Astrocyte (in vitro differentiated cells and primary cell): Measurements from ENCODE around the gene DYNC1LI1. TPM values are rescaled to one million over a fixed set of nuclear protein-coding genes. Genes with fewer than 3 reads are reported as not detected.

ENCODE experiments used
- DNase-seq: peaks from one replicate; pipeline ENCODE4 v3.0.0-alpha.2; 2010; ENCODE audit warnings: low read depth
- FAIRE-seq: peaks from 2 replicates; lab custom pipeline; 2011; peaks lifted over from hg19 to GRCh38; lab: Jason Lieb, UNC
- H2AFZ ChIP-seq: 2 replicates; pipeline ENCODE4 v1.6.0; 2012; ENCODE audit warnings: low read depth, low read length, inconsistent platforms
- H3K27ac ChIP-seq: 2 replicates; pipeline ENCODE4 v1.5.1; 2011; ENCODE audit warnings: low read depth, low read length, inconsistent platforms
- H3K27me3 ChIP-seq: 2 replicates; pipeline ENCODE4 v1.6.0; 2011; ENCODE audit warnings: low read length, inconsistent platforms; ENCODE audit not compliant: insufficient read depth
- H3K36me3 ChIP-seq: 2 replicates; pipeline ENCODE4 v1.5.1; 2011; ENCODE audit warnings: low read length, inconsistent platforms; ENCODE audit not compliant: insufficient read depth
- H3K4me1 ChIP-seq: 2 replicates; pipeline ENCODE4 v1.5.1; 2011; ENCODE audit warnings: low read length, inconsistent platforms; ENCODE audit not compliant: insufficient read depth
- H3K4me2 ChIP-seq: 2 replicates; pipeline ENCODE4 v1.6.0; 2012; ENCODE audit warnings: low read length, inconsistent platforms
- H3K4me3 ChIP-seq: 2 replicates; pipeline ENCODE4 v1.5.1; 2011; ENCODE audit warnings: low read depth, mild to moderate bottlenecking, low read length, inconsistent platforms; ENCODE audit not compliant: insufficient read depth
- H3K79me2 ChIP-seq: 2 replicates; pipeline ENCODE4 v1.6.0; 2012; ENCODE audit warnings: mild to moderate bottlenecking, low read length, inconsistent platforms; ENCODE audit not compliant: insufficient read depth
- H3K9ac ChIP-seq: 2 replicates; pipeline ENCODE4 v1.6.0; 2012; ENCODE audit warnings: mild to moderate bottlenecking, low read length, inconsistent platforms
- H3K9me3 ChIP-seq: 2 replicates; pipeline ENCODE4 v1.5.1; 2012; ENCODE audit warnings: low read depth, mild to moderate bottlenecking, low read length, inconsistent platforms; ENCODE audit not compliant: insufficient read depth
- H4K20me1 ChIP-seq: 2 replicates; pipeline ENCODE4 v1.6.0; 2012; ENCODE audit warnings: low read length, inconsistent platforms; ENCODE audit not compliant: insufficient read depth
- H3K27ac Mint-ChIP-seq: one replicate; pipeline ENCODE4 v1.8.0; 2021; ENCODE audit warnings: mild to moderate bottlenecking, mixed read lengths; ENCODE audit not compliant: unreplicated experiment
- H3K27me3 Mint-ChIP-seq: one replicate; pipeline ENCODE4 v1.8.0; 2021; ENCODE audit warnings: low read depth, mixed read lengths; ENCODE audit not compliant: unreplicated experiment
- H3K36me3 Mint-ChIP-seq: one replicate; pipeline ENCODE4 v1.8.0; 2021; ENCODE audit warnings: low read depth, mixed read lengths; ENCODE audit not compliant: unreplicated experiment
- H3K4me1 Mint-ChIP-seq: one replicate; pipeline ENCODE4 v1.8.0; 2021; ENCODE audit warnings: low read depth, mixed read lengths; ENCODE audit not compliant: unreplicated experiment
- H3K4me3 Mint-ChIP-seq: one replicate; pipeline ENCODE4 v1.8.0; 2021; ENCODE audit warnings: mild to moderate bottlenecking, moderate library complexity, mixed read lengths; ENCODE audit not compliant: unreplicated experiment
- H3K9me3 Mint-ChIP-seq: one replicate; pipeline ENCODE4 v1.8.0; 2021; ENCODE audit warnings: mild to moderate bottlenecking, mixed read lengths; ENCODE audit not compliant: unreplicated experiment
- CTCF ChIP-seq: IDR thresholded peaks from 2 replicates; pipeline ENCODE4 v1.5.1; 2011; ENCODE audit warnings: low read depth, mild to moderate bottlenecking, inconsistent platforms, low read length, moderate library complexity; ENCODE audit not compliant: insufficient read depth
- EZH2 ChIP-seq: IDR thresholded peaks from 2 replicates; pipeline ENCODE4 v1.6.1; 2012; ENCODE audit warnings: mild to moderate bottlenecking, low read length, inconsistent platforms; ENCODE audit not compliant: insufficient read depth
- total RNA-seq: library from RNA; stranded (reverse); gene quantifications from 2 replicates; pipeline ENCODE4 v1.2.1, GENCODE V29; 2021

The DYNC1LI1 gene
- total RNA-seq, 1 donor from 2014 or later: 43.0 TPM

DNA sequence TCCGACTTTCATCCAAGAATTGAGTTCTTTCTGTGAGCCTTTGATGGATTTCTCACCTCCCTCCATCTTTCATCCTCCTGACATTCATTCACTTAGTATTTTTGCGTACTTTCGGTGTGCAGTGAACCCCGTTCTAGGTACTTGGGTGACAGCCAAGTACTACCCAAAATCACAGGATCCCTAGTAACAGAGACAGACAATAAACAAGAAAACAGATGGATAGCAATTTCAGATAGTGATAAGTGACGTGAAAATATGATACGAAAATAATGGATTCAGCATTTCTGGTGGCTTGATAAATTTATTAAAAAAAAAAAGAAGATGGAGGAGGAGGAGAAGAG lies 67.7 kb downstream of the DYNC1LI1 start:
- Mint-ChIP-seq H3K27me3 (no peaks in the 10 kb centered on the region), H3K27ac (peak overlapping the region; percentile 85), H3K36me3 (no peaks in the 10 kb centered on the region), H3K4me3 (peak overlapping the region; percentile 86), H3K4me1 (peaks cover 6% of the 10 kb centered on the region), H3K9me3 (no peaks in the 10 kb centered on the region)
- Histone ChIP-seq H2AFZ (peak overlapping the region; percentile 85), H3K4me1 (peaks cover 6% of the 10 kb centered on the region), H3K27me3 (no peaks in the 10 kb centered on the region), H3K27ac (no peak overlapping the region), H3K4me2 (peak overlapping the region; percentile 94), H3K9ac (peak overlapping the region; percentile 90), H3K79me2 (peaks cover 38% of the 10 kb centered on the region), H4K20me1 (peaks cover 31% of the 10 kb centered on the region), H3K9me3 (no peaks in the 10 kb centered on the region), H3K36me3 (no peaks in the 10 kb centered on the region), H3K4me3 (peak overlapping the region; percentile 98)
- no peak for TF ChIP-seq CTCF
- TF ChIP-seq EZH2: no peak
- DNase-seq (no peak), FAIRE-seq (no peak)

- TF ChIP-seq CTCF (no peak), EZH2 (no peak)
- H3K4me1 ChIP-seq: peaks cover 6% of the 10 kb centered on the region
- H3K4me3 ChIP-seq: peak within 1 kb of the TSS; percentile 98
- H3K4me2 ChIP-seq: peak within 1 kb of the TSS; percentile 94
- H4K20me1 ChIP-seq: peaks cover 34% of the 10 kb centered on the region
- peak within 1 kb of the TSS; percentile 89 for H3K27ac ChIP-seq
- peaks cover 6% of the 10 kb centered on the region for H3K4me1 Mint-ChIP-seq
- H3K4me3 Mint-ChIP-seq: peak within 1 kb of the TSS; percentile 99
- H3K36me3 ChIP-seq: no peaks in the 10 kb centered on the region
- H3K27me3 ChIP-seq: no peaks in the 10 kb centered on the region
- FAIRE-seq (peak; percentile 13), DNase-seq (peak; percentile 73)
- H3K9me3 Mint-ChIP-seq: no peaks in the 10 kb centered on the region
- peak within 1 kb of the TSS; percentile 85 for H2AFZ ChIP-seq
- peak within 1 kb of the TSS; percentile 90 for H3K9ac ChIP-seq
- H3K9me3 ChIP-seq: no peaks in the 10 kb centered on the region
- H3K27me3 Mint-ChIP-seq: no peaks in the 10 kb centered on the region
- H3K79me2 ChIP-seq: peaks cover 41% of the 10 kb centered on the region
- H3K36me3 Mint-ChIP-seq: no peaks in the 10 kb centered on the region
- H3K27ac Mint-ChIP-seq: peak within 1 kb of the TSS; percentile 90
Observed at GRCh38 chr3:32502118-32502945, 68.3 kb downstream of the DYNC1LI1 start, which contains the start of gene CMTM6. Gene CMTM6 (minus strand): TSS chr3:32502852. CDS start chr3:32502745, 107 bp downstream.

GRCh38 chr3:32501783-32502117 lies 68.9 kb downstream of the DYNC1LI1 start:
- H3K9me3 ChIP-seq: no peaks in the 10 kb centered on the region
- peak overlapping the region; percentile 90 for H3K9ac ChIP-seq
- H2AFZ ChIP-seq: peak overlapping the region; percentile 82
- Mint-ChIP-seq H3K4me3 (peak overlapping the region; percentile 99), H3K27ac (peak overlapping the region; percentile 90), H3K4me1 (peaks cover 7% of the 10 kb centered on the region), H3K27me3 (no peaks in the 10 kb centered on the region), H3K9me3 (no peaks in the 10 kb centered on the region), H3K36me3 (peaks cover 1% of the 10 kb centered on the region)
- peaks cover 1% of the 10 kb centered on the region for H3K36me3 ChIP-seq
- DNase-seq: no peak
- H3K79me2 ChIP-seq: peaks cover 42% of the 10 kb centered on the region
- H3K4me2 ChIP-seq: peak overlapping the region; percentile 94
- no peak for FAIRE-seq
- H3K4me3 ChIP-seq: peak overlapping the region; percentile 98
- H3K4me1 ChIP-seq: peaks cover 6% of the 10 kb centered on the region
- TF ChIP-seq CTCF: no peak
- no peak for TF ChIP-seq EZH2
- no peaks in the 10 kb centered on the region for H3K27me3 ChIP-seq
- peak overlapping the region; percentile 89 for H3K27ac ChIP-seq
- peaks cover 34% of the 10 kb centered on the region for H4K20me1 ChIP-seq
